ENCODE data around the gene PCDHGA1.

Gene PCDHGA1

DNA sequence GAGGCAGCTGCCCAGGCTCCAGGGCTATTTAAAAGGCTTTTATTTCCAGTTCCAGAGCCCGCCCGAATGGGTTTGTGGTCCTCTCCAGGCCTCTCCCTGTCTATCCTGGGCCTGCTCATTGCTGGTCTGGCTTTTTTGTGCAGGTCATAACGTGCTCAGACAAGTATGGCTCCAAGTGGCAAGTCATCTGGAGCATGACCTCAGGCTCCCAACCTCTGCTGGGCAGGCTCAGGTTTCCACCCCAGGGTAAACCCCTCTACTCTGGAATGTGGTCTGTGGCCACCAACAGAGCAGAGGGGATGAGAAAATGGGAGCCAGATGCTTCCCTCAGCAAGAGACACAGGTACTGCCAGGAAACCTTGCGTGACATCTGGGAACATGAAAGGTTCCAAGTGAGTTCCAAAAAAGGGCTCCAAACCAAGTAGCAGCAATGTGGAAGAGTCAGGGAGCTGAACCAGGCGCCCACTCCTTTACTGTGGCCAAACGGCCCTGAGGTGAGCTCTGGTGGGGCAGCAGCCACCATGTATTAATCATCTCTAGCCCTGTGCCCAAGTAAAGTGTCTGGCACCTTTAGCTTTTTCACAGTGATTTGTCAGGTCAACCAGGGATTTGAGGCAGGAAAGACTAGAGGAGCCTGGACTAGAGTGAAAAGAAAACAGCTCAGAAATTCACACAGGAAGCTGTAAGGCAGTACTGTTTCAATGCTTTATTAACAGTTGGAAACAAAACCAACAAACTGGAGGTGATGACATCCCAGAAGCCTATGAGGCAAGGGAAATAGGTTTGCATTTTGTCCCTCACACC lies 184.2 kb downstream of the PCDHGA1 start:
- DNase-seq (ENCODE audit: low read depth): peak; percentile 81

DNA sequence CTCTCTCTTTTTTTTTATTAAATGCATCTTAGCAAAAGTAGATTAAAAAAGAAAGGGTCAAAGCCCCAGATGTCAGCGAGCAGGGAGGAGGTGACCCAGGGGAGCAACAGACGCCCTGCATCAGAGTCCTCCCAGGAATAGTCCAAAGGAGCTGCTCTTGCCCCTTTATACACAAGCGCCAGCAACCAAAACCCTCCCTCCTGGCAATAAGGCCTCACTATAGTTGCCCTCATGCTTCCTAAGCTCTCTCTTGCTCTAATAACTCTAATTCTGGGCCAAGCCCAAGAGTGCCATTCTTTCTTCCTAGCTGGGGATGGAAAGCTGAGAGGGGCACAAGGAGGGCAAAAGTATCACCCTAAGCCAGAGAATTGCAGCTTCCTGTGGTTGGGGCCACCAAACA lies 184.8 kb downstream of the PCDHGA1 start:
- no peak for DNase-seq (ENCODE audit: low read depth)

DNA sequence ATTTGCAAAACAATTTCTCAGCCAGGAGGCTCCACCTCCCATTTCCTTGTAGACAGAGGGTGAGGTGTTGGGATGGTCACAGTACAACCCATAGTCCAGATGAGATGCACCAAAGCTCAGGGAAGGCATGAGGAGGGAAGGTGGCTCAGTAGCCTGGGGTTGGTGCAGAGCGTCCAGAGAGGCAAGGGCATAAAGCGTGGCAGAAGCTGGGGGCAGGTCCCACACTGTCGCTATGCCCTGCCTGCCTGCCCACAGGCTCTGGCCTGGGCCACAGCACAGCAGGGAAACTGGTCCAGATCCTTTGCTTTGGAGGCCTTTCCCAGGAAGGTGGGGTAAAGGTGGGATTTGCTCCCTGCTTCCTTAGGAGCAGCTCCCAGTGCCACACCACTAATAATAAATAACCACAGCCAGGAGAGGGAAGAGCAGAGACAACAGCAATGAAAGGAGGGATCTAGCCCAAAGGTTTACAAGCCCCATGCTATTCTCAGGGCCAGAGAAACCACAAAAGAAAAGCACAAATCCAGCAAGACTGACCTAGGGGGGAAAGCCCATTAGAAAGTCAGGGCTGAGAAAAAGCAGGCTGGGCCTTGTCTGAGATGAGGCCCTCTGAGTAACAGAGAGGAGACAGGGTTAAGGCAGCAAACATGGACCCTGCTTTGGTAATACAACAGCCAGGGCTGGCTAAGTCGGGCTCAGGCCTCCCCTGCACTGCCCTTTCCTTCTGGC lies 185.8 kb downstream of the PCDHGA1 start:
- no peak for DNase-seq (ENCODE audit: low read depth)

DNA sequence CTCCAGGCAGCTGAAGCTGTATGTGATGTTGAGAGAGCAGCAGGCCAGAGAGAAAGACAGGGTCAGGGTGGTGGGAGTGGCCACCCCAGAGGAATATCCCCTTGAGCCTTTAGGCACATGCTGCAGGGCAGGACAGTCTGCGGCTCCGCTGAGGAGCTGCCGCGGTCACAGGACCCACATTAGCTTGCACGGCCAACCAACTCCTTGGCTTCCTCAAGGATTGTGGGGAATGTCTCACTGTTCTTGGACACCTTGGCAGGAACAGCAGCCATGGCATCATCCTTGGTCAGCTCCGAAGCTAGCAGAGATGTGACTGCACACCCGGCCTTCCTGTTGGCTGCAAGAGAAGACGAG lies 186.3 kb downstream of the PCDHGA1 start:
- no peak for DNase-seq (ENCODE audit: low read depth)

DNA sequence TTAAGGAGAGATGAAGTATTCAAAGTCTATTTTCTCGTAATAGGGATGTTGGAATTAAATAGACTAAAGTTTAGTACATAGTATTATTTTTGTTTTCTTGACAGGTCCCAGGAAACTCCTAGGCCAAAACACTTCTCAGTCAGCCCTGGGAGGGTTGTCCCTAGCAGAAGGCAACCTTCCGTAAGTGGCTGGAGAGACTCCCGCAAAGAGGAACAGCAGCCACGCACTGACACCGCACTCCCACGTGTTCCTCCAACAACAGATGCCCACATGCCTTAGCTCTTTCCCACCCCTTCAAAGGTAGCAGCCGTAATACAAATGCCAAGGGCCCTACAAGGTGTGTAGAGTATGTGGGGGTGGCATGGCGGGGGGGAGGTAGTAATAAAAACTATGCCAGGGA lies 187.0 kb downstream of the PCDHGA1 start:
- no peak for DNase-seq (ENCODE audit: low read depth)

DNA sequence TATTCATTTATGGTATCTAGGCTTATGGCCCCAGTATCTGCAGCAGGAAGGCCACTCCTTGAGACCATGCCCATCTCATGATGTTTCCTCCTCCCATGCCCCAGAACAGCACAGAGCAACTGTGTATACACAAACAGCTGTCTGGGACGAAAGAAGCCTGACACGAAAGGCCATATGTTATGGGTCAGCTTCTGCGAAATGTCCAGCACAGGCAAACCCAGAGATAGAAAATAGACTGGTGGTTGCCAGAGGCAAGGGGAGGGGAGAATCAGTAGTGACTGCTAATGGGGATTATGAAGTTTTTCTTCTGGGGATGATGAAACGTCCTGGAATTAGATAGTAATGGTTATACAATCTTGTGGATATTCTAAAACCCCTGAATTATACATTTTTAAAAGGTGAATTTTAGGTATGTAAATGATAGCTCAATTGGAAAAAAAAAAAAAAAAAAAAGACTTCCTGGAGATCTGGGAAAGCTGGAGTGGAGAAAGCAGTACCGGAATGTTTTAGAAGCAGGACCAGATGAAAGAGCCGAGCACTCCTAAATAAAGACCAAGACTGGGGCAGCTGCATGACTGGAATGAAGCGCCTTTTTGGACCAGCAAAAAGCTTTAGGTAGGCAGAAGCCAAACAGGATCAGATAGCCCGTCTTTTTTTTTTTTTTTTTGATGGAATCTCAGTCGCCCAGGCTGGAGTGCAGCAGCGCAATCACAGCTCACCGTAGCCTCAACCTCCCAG lies 187.7 kb downstream of the PCDHGA1 start:
- DNase-seq (ENCODE audit: low read depth): no peak

DNA sequence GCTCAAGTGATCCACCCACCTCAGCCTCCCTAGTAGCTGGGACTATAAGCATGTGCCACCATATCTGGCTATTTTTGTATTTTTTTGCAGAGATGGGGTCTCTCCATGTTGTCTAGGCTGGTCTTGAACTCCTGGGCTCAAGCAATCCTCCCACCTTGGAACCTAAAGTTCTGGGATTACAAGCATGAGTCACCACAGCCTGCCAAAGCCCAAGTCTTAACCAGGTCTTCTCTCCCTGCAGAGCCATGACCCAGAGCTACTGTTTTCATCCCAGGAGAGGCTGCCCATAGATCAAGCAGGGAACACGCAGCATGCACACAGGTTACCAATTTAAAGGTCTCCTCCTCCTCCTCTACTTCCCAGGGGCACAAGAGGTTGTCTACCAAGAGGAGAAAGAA lies 188.3 kb downstream of the PCDHGA1 start:
- no peak for DNase-seq (ENCODE audit: low read depth)

DNA sequence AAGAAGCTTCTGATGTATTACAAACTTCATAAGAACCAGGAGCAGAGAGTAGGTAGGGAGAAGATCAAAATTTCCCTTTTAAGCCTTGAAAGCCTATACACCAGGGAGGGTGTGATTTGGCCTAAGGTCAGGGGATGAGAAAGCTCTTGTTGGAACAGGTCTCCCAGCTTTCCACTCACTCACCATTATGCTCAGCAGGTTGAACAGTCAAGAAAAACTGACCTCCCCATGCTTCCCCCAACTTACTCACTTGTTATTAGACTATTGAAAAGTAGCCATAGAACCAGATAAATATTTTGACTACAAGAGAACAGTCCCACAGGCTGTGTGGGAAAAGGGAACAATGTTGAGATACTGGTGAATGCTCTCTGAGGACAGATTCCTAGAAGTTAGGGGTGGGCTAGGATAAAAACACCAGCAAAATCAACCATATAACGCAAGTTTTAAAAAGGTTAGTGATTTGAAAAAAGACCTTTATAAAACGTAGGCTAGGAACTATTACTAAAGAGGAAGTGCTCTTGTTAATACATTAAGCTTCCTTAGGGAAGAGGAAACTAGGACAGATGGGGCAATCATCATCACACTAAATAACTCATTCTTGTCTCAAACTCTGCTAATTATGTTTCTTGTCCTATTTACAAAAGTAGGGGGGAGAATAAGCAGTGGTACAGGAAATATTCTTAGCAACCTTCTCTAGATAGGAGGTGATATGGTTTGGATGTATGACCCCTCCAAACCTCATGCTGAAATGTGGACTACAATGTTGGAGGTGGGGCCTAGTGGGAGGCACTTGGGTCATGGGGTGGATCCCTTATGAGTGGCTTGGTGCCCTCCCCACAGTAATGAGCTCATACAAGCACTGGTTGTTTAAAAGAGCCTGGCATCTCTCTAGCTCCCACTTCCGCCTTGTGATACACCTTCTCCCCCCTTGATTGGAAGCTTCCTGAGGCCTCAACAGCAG lies 189.6 kb downstream of the PCDHGA1 start:
- no peak for DNase-seq (ENCODE audit: low read depth)

DNA sequence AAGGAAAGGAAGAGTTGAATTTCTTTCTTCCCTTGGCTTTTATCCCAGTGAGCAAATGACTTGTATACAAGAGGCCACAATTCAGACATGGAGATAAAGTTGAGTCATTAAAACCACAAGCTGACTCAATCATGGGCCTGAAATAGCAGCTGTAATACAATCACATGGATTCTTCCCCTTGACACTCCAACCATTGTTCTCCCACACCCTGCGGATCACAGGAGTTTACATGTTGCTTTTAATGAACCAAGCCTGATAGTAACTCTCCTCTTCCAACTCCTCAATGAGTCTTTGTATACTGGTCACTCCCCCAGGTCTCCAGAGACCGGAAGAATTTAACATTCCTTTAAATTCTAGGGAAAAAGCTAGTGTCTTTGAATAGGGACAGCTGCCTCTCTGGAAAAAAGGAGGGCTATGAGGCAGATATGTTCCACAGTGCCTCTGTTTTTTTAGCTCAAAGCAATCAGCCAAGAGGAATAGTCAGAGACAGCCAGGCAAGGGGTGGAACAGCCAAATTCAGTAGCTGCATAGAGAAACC lies 191.0 kb downstream of the PCDHGA1 start:
- DNase-seq (ENCODE audit: low read depth): peak; percentile 98

DNA sequence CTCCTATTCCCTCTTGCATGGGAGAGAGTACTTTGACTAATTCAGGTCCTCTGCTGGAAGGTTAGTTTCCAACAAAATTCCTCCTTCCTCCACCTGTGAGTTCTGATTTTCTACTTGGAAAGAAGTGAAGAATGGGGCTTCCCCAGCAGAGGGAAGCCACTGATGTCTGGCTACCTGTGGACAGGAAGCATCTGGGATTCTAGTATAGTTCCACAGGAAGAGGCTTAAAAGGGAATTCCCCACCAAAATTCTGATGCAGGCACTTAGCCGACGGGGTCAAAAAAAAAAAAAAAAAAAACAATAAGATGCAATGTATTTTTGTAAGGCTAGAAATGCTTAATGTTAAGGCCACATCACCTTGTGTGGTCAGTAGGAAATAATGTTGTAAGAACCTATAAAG lies 192.0 kb downstream of the PCDHGA1 start:
- DNase-seq (ENCODE audit: low read depth): no peak

DNA sequence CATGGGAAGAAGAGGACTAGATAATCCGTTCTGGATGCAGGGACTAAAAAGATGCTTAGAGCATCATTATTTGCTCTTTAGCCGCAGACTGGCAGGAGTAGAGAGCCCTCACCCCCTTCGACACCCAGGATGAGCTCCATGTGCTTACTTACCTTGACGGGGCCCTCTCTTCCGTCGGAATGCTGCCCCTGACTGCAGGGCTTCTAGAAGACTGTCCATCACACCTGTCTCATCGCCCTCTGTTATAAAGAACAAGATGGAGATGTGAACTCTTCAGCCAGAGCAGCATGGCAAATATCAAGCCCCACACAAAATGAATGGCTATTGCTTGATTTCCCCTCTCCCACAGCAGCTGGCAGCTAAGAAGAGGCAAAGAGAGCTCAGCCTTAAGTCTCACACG lies 193.7 kb downstream of the PCDHGA1 start:
- DNase-seq (ENCODE audit: low read depth): no peak

DNA sequence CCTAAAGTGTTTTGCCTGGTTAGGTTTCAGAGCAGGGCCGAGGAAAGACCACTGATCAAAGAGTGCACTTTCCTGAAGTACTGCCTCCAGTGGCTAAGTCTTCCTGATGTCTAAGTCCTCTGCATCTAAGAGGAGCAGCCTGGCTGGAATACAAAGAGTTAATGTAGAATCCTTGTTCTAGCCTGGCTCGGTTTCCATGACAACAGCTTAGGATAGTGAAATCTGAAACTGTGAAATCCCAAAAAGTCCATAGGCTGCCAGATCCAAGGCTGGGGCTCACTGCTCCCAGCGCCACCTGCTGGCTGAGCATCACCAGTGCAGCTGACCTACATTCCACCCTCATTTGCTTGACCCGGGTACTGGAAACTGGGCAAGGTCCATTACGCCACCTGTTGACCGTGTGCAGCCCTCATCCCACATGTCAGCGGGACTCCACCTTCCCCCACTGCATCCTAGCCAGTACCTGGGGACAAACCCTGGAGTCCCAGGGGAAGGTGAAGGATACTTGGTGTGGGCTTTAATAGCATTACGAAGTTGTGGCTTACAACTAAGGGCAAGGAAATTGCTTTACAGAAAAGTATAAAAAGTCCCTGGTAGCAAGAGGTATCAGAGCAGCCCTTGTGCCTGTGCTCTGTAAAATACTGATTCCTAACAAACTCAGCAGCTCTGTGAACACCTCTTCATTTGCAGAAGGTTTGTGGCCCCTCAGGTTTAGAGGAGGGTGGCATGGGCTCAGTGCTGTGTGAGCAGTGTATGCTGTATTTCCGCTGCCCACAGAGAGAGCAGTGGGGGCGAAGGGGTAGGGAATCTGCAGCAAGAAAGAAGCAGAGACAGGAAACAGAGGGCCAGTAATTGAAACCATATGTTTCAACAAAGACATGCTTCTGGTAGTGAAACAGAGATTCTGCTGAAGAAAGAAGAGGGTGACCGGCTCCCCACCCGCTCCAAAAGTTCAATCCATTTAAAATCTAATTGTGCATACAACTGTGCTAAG lies 194.6 kb downstream of the PCDHGA1 start:
- DNase-seq (ENCODE audit: low read depth): peak; percentile 94

DNA sequence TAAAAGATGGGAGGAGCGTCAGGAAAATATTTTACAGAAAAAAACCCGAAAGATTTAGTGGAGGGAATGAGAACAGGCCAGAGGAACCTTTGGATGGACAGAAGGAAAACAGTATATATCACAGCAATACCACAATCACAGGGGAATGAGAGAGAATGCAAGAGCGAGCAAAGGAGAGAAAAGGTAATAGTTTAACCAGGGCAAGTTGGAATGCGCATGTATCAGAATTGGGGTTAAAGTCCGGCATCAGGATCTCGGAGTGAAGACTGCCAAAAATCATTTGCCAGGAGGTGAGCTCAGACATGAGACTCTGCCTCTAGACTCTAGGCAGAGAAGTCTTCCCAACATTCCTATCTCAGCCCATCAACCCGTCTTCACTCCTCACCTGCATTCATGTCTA lies 195.3 kb downstream of the PCDHGA1 start:
- no peak for DNase-seq (ENCODE audit: low read depth)

DNA sequence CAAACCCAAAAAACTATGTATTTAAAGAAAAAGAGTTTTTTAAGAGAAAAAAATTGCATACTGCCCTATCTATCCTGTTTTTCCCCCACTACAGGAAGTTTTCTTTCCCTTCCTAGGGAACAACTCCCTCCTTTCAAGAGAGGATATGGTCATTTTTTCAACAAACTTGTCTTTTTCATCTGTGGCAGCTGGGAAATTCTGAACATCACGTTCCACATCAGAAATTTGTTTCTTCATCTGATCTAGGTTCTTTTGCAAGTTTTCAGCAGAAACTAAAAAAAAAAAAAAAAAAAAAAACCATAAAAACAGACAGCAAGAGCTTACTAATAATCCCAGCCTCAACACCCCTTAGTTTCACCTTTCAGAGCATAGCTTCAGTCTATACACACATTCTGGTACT lies 197.1 kb downstream of the PCDHGA1 start:
- DNase-seq (ENCODE audit: low read depth): no peak

DNA sequence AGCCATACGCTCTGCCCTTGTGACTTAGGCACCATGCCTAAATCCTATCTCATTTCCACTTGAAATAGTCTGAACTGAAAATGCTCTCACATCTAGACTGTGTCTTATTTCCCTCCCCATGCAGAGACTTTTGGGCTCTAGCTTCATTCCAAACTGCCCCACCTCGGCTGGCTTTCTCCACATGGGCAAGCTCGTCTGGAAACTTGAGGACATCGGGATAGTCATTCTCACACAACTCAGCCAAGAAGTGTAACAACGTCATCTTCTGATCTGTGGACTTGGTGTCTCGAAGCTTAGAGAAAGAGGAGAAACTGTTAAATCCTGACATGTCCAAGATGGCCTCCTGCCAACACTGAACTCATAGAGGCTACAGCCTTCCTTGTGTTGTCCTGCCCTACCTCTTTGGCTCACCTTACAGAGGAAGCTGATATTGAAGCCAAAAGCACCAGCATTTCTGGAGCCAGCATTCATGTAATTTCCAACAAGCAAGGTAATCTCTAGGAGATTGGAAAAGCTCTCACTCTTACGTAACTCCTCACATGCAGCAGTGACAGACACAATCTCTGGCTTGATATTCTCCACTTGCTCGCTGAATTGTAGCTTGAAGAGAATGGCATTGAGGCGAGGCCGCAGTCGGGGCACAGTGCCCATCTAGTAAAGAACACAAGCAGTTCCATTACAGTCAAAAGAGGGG lies 198.1 kb downstream of the PCDHGA1 start:
- DNase-seq (ENCODE audit: low read depth): no peak

DNA sequence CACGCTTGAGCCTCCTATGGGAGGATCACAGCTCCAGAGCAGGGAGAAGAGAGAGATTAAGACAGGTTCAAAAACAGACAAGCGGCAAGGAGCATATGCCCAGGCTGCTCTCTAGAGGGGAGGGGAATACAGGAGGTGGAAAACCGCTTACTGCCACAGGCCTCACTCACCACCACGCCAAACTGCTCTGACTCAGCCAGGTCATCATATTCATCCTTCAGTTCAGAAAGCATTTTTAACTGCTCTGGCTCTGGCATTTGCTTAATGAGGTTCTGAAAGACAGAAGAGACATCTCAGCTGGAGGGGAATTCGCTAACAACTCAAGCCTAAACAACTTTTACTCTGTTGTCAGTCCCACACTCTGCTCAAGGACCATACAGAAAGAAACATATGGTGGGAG lies 198.7 kb downstream of the PCDHGA1 start:
- DNase-seq (ENCODE audit: low read depth): no peak

DNA sequence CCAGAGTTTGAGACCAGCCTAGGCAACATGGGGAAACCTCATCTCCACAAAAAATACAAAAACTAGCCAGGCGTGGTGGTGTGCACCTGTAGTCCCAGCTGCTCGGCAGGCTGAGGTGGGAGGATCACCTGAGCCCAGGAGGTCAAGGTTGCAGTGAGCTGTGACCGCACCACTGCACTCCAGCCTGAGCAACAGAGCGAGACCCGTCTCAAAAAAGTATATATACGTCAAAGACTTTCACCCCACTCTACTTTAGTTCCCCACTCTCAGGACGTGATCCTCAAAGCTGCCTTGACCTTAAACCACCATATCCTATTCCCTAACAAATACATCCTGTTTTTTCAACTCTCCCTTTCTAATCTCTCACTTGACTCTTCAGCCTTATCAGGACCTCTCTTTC lies 199.6 kb downstream of the PCDHGA1 start:
- no peak for DNase-seq (ENCODE audit: low read depth)

DNA sequence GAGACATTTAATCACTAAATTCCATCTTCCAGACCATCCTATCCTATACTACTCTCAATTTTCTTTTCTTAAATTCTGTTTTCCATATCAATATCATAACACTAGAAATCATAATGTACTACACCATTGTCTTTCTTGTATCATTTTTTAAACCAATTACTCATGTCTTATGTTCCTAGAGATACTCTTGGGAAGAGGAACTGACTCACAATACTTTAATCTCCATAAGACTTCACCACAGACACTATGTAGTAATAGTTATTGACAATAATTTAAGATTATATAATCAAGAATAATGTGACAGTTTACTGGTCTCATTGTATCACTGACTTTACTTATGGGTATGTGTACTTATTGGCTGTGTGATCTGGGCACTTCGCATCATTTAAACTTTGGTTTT lies 202.4 kb downstream of the PCDHGA1 start:
- no peak for DNase-seq (ENCODE audit: low read depth)

DNA sequence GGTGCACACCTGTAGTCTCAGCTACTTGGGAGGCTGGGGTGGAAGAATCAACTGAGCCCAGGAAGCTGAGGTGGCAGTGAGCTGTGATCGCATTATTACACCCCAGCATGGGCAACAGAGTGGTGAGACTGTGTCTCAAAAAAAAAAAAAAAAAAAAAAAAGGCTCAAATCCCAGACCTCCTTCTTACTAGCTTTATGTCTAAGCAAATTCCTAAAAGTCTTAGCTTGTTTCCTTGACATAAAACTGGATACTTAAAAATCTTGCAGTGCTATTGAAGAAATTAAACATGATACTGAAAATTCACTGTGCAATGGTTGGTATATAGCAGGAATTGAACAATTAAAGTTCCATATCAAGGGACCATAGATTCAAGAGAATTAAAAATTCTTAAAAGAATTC lies 203.6 kb downstream of the PCDHGA1 start:
- DNase-seq (ENCODE audit: low read depth): no peak
